PC-3 (cell line): ENCODE data around the gene NSDHL.

Experiments
- CTCF ChIP-seq: fragments of 300-600 bp; sonication (generic); conservative IDR thresholded peaks from 2 replicates; pipeline ENCODE4 v1.5.1; 2017; ENCODE audit warnings: antibody characterized with exemption, low read depth, mild to moderate bottlenecking, low read length
- EZH2 ChIP-seq: fragments of 300-600 bp; sonication (generic); IDR thresholded peaks from one replicate; pipeline ENCODE4 v1.6.1; 2017; ENCODE audit warnings: antibody characterized with exemption, mild to moderate bottlenecking, low read length; ENCODE audit not compliant: unreplicated experiment
- EZH2phosphoT487 ChIP-seq: fragments of 300-600 bp; sonication (generic); IDR thresholded peaks from 2 replicates; pipeline ENCODE4 v1.6.1; 2018; ENCODE audit warnings: mild to moderate bottlenecking, antibody characterized with exemption, low read length, borderline replicate concordance

DNA sequence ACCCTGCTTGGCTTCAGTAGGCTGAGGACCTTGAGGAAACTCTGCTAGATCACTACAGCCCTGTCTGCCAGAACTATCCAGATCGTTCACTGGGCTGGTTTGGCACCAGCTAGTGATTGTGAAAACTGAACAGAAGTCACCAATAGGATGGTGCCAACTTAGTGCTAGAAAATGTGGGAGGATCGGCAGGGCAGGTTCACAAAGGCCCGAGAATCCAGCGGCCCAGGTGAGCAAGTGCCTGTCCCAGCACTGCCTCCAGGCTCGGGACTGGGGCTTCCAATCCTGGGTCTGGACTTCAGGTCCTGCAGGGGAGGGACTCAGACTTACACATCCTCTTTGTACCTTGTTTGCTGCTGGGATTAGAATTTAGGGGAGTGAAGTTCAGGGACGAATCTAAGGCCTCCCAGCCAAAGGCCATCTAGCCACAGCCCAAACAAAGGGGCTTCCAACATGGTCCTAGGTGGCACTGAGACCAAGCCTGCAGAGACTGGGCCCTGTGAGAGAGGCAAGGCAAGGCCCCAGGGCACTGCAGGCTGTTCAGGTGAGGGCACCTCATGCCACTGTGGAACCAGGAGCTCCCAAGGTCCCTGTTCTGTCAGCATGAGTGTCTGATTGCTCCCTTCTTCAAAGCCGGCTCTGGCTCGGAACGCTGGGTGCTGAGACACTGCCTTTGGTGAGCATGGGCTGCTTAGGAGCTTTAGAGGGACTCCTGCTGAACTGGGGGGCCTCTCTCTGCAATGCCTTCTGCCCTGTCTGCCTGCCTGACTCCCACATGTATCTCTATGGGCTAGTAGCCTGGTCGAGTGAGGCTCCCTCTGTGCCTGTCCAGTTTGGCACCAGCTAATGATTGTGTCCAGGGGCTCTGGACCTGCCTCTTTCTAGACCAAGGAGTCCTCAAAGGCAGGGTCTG lies 46.3 kb downstream of the NSDHL start:
- TF ChIP-seq EZH2 (no peak), CTCF (no peak), EZH2phosphoT487 (no peak)
